ENCODE data around the gene TBC1D2B.

The TBC1D2B gene

GRCh38 chr15:78071383-78071782 lies 6.1 kb downstream of the TBC1D2B start:
- H3K27me3 Mint-ChIP-seq: no peaks in the 10 kb centered on the region

GRCh38 chr15:78070049-78070700 lies 7.3 kb downstream of the TBC1D2B start:
- Mint-ChIP-seq H3K27ac (no peak overlapping the region), H3K4me1 (peaks cover 11 to 43% of the 10 kb centered on the region in 2 donors), H3K27me3 (no peaks in the 10 kb centered on the region), H3K36me3 (peaks cover 0 to 1% of the 10 kb centered on the region in 2 donors), H3K9me3 (no peaks in the 10 kb centered on the region), H3K4me3 (peak overlapping the region in 1 of 2 donors; percentile 34)
- DNase-seq: no peak
- no peak for ATAC-seq (replicated peaks)

More at GRCh38 chr15:78071383-78071782, 6.1 kb downstream of the TBC1D2B start:
- Mint-ChIP-seq H3K9me3 (no peaks in the 10 kb centered on the region), H3K36me3 (peaks cover 0 to 4% of the 10 kb centered on the region in 2 donors), H3K4me3 (no peak overlapping the region), H3K27ac (no peak overlapping the region), H3K4me1 (peaks cover 23 to 51% of the 10 kb centered on the region in 2 donors)
- ATAC-seq (replicated peaks): no peak
- DNase-seq: no peak

- Mint-ChIP-seq H3K27ac (peak overlapping the region; percentile 33), H3K9me3 (no peaks in the 10 kb centered on the region), H3K36me3 (peaks cover 0 to 1% of the 10 kb centered on the region in 2 donors), H3K4me3 (peak overlapping the region; percentile 69 to 75), H3K27me3 (no peaks in the 10 kb centered on the region), H3K4me1 (peaks cover 10 to 43% of the 10 kb centered on the region in 2 donors)
- DNase-seq: no peak
- ATAC-seq (replicated peaks): no peak
Observed at GRCh38 chr15:78069462-78070029, 8.0 kb downstream of the TBC1D2B start.

GRCh38 chr15:78069052-78069414 lies 8.5 kb downstream of the TBC1D2B start:
- Mint-ChIP-seq H3K9me3 (no peaks in the 10 kb centered on the region), H3K27ac (peak overlapping the region; percentile 75), H3K4me1 (peaks cover 10 to 43% of the 10 kb centered on the region in 2 donors), H3K4me3 (peak overlapping the region; percentile 69 to 75), H3K27me3 (no peaks in the 10 kb centered on the region), H3K36me3 (peaks cover 0 to 1% of the 10 kb centered on the region in 2 donors)
- DNase-seq (no peak), ATAC-seq (replicated peaks) (peak; percentile 44 to 52)

GRCh38 chr15:78067328-78068228 lies 9.9 kb downstream of the TBC1D2B start:
- H3K9me3 Mint-ChIP-seq: no peaks in the 10 kb centered on the region
- peaks cover 10 to 40% of the 10 kb centered on the region in 2 donors for H3K4me1 Mint-ChIP-seq
- peaks cover 0 to 1% of the 10 kb centered on the region in 2 donors for H3K36me3 Mint-ChIP-seq
- ATAC-seq (replicated peaks): no peak
- no peak overlapping the region for H3K4me3 Mint-ChIP-seq
- no peaks in the 10 kb centered on the region for H3K27me3 Mint-ChIP-seq
- DNase-seq: no peak
- no peak overlapping the region for H3K27ac Mint-ChIP-seq

DNA sequence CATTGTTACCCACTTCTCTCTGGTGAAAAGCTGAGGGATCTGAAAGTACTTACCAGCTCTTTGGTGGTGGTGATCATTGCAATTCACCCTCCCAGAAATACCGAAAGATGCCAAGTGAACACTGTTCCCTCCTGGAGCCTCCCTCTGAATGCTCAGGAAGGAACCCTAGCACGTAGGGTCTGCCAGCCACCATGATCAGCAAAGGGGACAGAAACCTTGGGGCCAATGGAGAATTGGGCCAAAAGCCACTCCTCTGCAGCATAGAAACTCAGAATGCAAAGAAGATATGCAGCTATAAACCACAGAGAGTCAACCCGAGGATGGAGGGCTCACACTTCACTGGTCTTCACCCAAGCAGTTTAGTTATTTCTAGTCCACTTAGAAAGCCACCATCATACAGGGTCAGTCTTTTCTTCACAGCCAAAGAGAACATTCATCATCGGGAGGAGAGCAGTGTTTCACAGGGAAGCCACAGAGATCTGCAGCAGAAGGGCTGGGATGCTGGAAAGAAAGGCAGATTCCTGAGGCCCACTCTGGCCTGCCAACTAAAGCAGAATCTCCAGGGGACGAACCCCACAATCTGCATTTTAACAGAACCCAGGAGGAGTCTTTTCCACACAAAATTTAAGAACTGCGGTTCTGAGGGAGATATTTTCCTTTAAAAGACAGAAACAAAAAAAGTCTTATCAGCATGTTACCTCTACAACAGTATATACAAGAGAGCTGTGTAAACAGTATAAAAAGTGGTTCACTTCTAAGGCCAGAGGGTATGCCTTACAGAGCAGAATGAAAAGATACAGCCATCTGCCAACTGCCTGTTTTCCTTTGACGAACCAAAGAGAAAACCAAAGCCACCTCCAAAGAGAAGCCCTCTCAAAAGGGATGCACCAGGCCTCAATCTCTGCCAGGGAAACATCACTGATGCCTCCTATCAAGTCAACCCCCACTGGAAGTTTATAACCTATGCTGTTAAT lies 11.3 kb downstream of the TBC1D2B start:
- Mint-ChIP-seq H3K4me1 (peaks cover 7 to 37% of the 10 kb centered on the region in 2 donors), H3K36me3 (peaks cover 0 to 1% of the 10 kb centered on the region in 2 donors), H3K27ac (peak overlapping the region; percentile 4), H3K27me3 (no peaks in the 10 kb centered on the region), H3K4me3 (peak overlapping the region; percentile 38 to 49), H3K9me3 (no peaks in the 10 kb centered on the region)
- ATAC-seq (replicated peaks) (peak; percentile 85 to 86), DNase-seq (no peak)

- no peak for ATAC-seq (replicated peaks)
- Mint-ChIP-seq H3K36me3 (peaks cover 0 to 1% of the 10 kb centered on the region in 2 donors), H3K4me1 (peaks cover 9 to 39% of the 10 kb centered on the region in 2 donors), H3K27me3 (no peaks in the 10 kb centered on the region), H3K27ac (peak overlapping the region; percentile 76), H3K9me3 (no peaks in the 10 kb centered on the region), H3K4me3 (peak overlapping the region in 1 of 2 donors; percentile 38)
- no peak for DNase-seq
Observed at GRCh38 chr15:78065284-78065872, 12.1 kb downstream of the TBC1D2B start.

GRCh38 chr15:78064544-78064943 lies 13.0 kb downstream of the TBC1D2B start:
- no peak overlapping the region for H3K27ac Mint-ChIP-seq
- no peaks in the 10 kb centered on the region for H3K27me3 Mint-ChIP-seq
- no peak for DNase-seq
- peaks cover 17 to 39% of the 10 kb centered on the region in 2 donors for H3K4me1 Mint-ChIP-seq
- H3K4me3 Mint-ChIP-seq: no peak overlapping the region
- peaks cover 0 to 1% of the 10 kb centered on the region in 2 donors for H3K36me3 Mint-ChIP-seq
- no peaks in the 10 kb centered on the region for H3K9me3 Mint-ChIP-seq
- no peak for ATAC-seq (replicated peaks)

DNA sequence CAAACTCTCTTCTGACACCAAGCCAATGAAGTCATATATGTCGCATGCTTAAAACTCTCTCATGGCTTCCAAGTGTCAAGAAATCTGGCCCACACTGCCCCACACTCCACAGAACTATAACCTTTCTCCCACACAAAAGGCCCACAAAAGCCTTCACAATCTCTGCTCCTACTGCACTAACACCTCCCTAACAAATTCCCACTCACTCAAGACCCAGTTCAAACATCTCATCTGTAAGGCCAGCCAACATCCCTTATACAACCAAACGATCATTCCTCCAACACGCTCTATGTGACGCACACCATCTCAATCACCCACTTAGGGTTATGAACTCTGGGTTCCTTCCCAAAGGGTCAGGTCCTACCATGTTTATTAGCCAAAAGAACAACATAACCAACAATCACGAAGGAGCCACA lies 13.5 kb downstream of the TBC1D2B start:
- ATAC-seq (replicated peaks) (no peak), DNase-seq (no peak)
- Mint-ChIP-seq H3K9me3 (no peaks in the 10 kb centered on the region), H3K4me1 (peaks cover 23 to 39% of the 10 kb centered on the region in 2 donors), H3K4me3 (no peak overlapping the region), H3K36me3 (peaks cover 0 to 1% of the 10 kb centered on the region in 2 donors), H3K27me3 (no peaks in the 10 kb centered on the region), H3K27ac (no peak overlapping the region)

GRCh38 chr15:78063217-78063616 lies 14.3 kb downstream of the TBC1D2B start:
- Mint-ChIP-seq H3K9me3 (no peaks in the 10 kb centered on the region), H3K36me3 (peaks cover 0 to 1% of the 10 kb centered on the region in 2 donors), H3K4me3 (no peak overlapping the region), H3K4me1 (peaks cover 31 to 38% of the 10 kb centered on the region in 2 donors), H3K27me3 (no peaks in the 10 kb centered on the region), H3K27ac (no peak overlapping the region)
- ATAC-seq (replicated peaks): no peak
- no peak for DNase-seq

DNA sequence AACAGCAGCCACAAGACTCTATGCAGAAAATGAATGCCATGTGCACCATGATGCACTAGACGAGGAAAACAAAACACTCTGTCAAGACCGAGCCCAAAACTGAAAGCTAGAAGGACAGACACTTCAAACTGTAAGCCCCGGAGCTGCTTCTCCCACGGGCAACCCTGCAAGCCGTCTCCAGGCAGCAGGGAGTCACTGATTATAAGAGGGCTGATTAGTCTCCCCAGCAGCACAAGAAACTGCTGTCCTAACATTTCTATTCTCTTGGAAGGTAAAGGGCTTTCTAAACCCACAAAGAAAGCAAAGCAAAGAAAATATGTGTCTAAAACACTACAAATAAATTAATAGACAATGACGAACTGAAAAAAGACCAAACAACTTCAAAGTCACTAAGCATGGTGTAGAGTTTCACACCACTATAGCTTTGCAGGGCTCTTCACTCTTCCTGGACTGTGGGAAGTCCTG lies 15.5 kb downstream of the TBC1D2B start:
- peak overlapping the region; percentile 57 to 77 for H3K4me3 Mint-ChIP-seq
- ATAC-seq (replicated peaks): peak in 1 of 2 donors; percentile 43
- peaks cover 27 to 35% of the 10 kb centered on the region in 2 donors for H3K4me1 Mint-ChIP-seq
- no peaks in the 10 kb centered on the region for H3K27me3 Mint-ChIP-seq
- no peak for DNase-seq
- H3K9me3 Mint-ChIP-seq: no peaks in the 10 kb centered on the region
- peaks cover 0 to 1% of the 10 kb centered on the region in 2 donors for H3K36me3 Mint-ChIP-seq
- H3K27ac Mint-ChIP-seq: peak overlapping the region; percentile 25

DNA sequence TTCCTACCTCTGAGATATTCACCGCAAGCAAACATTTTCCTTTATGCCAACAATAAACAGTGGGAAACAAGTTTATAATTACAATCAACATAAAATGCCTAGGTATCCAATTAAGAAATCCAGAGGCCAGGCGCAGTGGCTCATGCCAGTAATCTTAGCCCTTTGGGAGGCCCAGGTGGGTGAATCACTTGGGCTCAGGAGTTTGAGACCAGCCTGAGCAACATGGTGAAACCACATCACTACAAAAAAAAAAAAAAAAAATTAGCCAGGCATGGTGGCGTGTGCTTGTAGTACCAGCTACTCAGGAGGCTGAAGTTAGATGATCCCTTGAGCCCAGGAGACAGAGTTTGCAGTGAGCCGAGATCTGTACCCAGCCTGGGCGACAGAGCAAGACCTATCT lies 17.3 kb downstream of the TBC1D2B start:
- H3K36me3 Mint-ChIP-seq: no peaks in the 10 kb centered on the region

More for the DNA sequence above, 17.3 kb downstream of the TBC1D2B start:
- Mint-ChIP-seq H3K27me3 (no peaks in the 10 kb centered on the region), H3K4me3 (no peak overlapping the region), H3K4me1 (peaks cover 40 to 53% of the 10 kb centered on the region in 2 donors), H3K27ac (no peak overlapping the region), H3K9me3 (no peaks in the 10 kb centered on the region)
- no peak for ATAC-seq (replicated peaks)
- DNase-seq: no peak
